ENCODE measurements around the gene RASGRP4. TPM values are rescaled to one million over a fixed set of nuclear protein-coding genes. Genes with fewer than 3 reads are reported as not detected.

Gene RASGRP4
- total RNA-seq, 2 donors from 2014 or later, result 0.84 to 0.90 TPM

- H3K4me1 ChIP-seq, result no peaks in the 10 kb centered on the region
- intact Hi-C loops (cut with DNase I), result no loop called here
- no peaks in the 10 kb centered on the region for H3K9me3 ChIP-seq
- no peak overlapping the region for H3K9ac ChIP-seq (ENCODE audit: low read depth in 2 of 2, low read length in 2 of 2)
- no peaks in the 10 kb centered on the region for H3K36me3 ChIP-seq
- no peak for DNase-seq
- TF ChIP-seq CTCF (IDR thresholded peaks at IDR 0.05), result no peak
- peak overlapping the region; percentile 3 for H3K4me3 ChIP-seq
- no peak overlapping the region for H3K27ac ChIP-seq
- peaks cover 19% of the 10 kb centered on the region for H3K27me3 ChIP-seq
Observed at GRCh38 chr19:38394488-38394887, 31.5 kb downstream of the RASGRP4 start.

DNA sequence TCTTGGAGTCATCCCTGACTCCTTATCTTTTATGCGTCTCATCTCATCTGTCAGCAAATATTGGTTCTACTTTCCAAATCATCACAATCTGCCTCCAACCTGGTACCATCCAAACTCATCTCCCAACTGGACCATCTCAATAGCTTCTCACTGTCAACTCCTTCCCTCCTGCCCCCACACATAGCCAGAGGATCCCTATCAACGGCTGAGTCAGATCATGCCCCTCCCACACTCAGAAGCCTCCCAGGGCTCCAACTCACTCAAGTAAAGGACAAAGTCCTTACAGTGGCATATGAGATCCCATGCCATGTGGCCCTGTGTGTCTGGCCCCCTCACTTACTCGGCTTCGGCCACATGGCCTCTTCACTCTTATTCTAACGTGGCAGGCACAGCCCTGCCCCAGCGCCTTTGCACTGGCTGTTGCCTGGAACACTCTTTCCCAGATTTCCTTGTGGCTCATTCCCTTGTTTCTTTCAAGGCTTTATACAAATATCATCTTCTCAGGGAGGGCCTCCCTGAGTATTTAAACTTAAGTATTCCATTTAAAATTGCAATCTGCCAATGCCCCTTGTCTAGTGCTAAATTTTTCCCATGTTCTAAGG lies 33.2 kb downstream of the RASGRP4 start:
- no peak for DNase-seq
- no peak for TF ChIP-seq CTCF (IDR thresholded peaks at IDR 0.05)
- H3K27me3 ChIP-seq, result peaks cover 30% of the 10 kb centered on the region

GRCh38 chr19:38391911-38392464 lies 34.0 kb downstream of the RASGRP4 start:
- H3K4me1 ChIP-seq, result peaks cover 7% of the 10 kb centered on the region
- H3K27me3 ChIP-seq, result peaks cover 31% of the 10 kb centered on the region
- TF ChIP-seq CTCF (IDR thresholded peaks at IDR 0.05), result no peak
- no peak for DNase-seq
- H3K4me3 ChIP-seq, result no peak overlapping the region
- no peaks in the 10 kb centered on the region for H3K9me3 ChIP-seq
- H3K9ac ChIP-seq (ENCODE audit: low read depth in 2 of 2, low read length in 2 of 2), result no peak overlapping the region
- no peak overlapping the region for H3K27ac ChIP-seq
- intact Hi-C loops (cut with DNase I), result no loop called here
- H3K36me3 ChIP-seq, result no peaks in the 10 kb centered on the region

More for the DNA sequence above, 33.2 kb downstream of the RASGRP4 start:
- Histone ChIP-seq H3K9me3 (no peaks in the 10 kb centered on the region), H3K4me3 (no peak overlapping the region), H3K36me3 (no peaks in the 10 kb centered on the region), H3K9ac (ENCODE audit: low read depth in 2 of 2, low read length in 2 of 2) (no peak overlapping the region), H3K27ac (no peak overlapping the region), H3K4me1 (peaks cover 4% of the 10 kb centered on the region)
- intact Hi-C loops (cut with DNase I), result no loop called here

DNA sequence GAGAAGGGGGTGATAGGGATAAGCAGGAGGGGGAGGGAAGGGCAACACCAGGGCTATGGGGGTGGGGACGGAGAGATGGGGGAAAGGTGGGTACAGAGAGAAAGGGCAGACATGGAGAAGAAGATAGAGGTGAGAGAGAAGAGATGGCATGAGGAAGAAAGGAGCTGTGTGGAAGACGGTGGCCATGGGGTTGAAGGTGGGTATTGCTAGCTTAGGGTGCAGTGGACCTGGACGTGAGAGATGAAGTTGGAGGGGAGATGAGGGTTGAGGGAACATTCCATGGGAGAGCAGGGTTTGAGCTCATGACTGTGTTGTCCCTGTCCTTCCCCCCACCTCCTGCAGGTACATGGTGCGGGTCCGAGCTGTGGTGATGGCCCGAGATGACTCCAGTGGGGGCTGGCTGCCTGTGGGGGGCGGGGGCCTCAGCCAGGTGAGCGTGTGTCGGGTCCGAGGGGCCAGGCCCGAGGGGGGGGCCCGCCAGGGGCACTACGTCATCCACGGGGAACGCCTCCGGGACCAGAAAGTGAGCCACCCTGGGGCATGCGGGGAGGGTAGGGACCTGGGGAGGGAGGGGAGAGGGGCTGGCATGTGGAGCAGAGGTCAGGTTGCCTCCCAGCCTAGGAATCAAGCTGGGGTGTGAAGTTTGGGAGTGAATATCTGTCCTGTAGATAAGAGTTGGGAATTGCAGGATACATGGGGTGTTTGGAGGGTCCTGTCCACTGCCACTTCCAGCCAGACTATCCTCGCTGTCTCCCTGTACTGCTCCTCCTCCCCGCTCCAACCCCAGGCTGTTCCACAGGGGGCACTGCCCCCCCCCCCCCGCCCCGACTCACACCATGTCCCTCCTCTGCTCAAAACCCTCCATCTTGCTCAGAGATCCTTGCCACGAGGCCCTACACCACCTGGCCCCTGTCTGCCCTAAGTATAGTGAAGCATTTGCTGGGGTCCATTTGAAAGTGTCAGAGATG lies 35.8 kb downstream of the RASGRP4 start:
- no peak overlapping the region for H3K27ac ChIP-seq
- intact Hi-C loops (cut with DNase I), result no loop called here
- H3K4me1 ChIP-seq, result peaks cover 14% of the 10 kb centered on the region
- H3K9ac ChIP-seq (ENCODE audit: low read depth in 2 of 2, low read length in 2 of 2), result no peak overlapping the region
- H3K27me3 ChIP-seq, result peaks cover 26% of the 10 kb centered on the region
- H3K9me3 ChIP-seq, result no peaks in the 10 kb centered on the region
- no peaks in the 10 kb centered on the region for H3K36me3 ChIP-seq
- no peak overlapping the region for H3K4me3 ChIP-seq
- no peak for DNase-seq
- TF ChIP-seq CTCF (IDR thresholded peaks at IDR 0.05), result no peak

- no peak for TF ChIP-seq CTCF (IDR thresholded peaks at IDR 0.05)
- no peak for DNase-seq
- intact Hi-C loops (cut with DNase I), result no loop called here
- Histone ChIP-seq H3K4me3 (peak overlapping the region; percentile 44), H3K36me3 (no peaks in the 10 kb centered on the region), H3K9me3 (no peaks in the 10 kb centered on the region), H3K27ac (no peak overlapping the region), H3K27me3 (peaks cover 17% of the 10 kb centered on the region), H3K4me1 (peaks cover 14% of the 10 kb centered on the region), H3K9ac (ENCODE audit: low read depth in 2 of 2, low read length in 2 of 2) (peak overlapping the region in 1 of 2 donors; percentile 35)
Observed at GRCh38 chr19:38389101-38389925, 36.7 kb downstream of the RASGRP4 start.

Measured in colonic mucosa (tissue), 4 donors.